ENCODE data around the gene NINJ1.

Gene NINJ1

GRCh38 chr9:93123561-93124283 is 10.3 kb downstream of the NINJ1 start:
- TF ChIP-seq CTCF (IDR thresholded peaks at IDR 0.05; ENCODE audit: low read depth, low read length, missing control alignments): no peak
- no peak overlapping the region for H3K4me3 ChIP-seq (replicated peaks; ENCODE audit: low read depth, low read length)
- no peak for DNase-seq (ENCODE audit: extremely low read depth, low read depth)

- DNase-seq (ENCODE audit: extremely low read depth, low read depth): no peak
- no peak overlapping the region for H3K4me3 ChIP-seq (replicated peaks; ENCODE audit: low read depth, low read length)
- no peak for TF ChIP-seq CTCF (IDR thresholded peaks at IDR 0.05; ENCODE audit: low read depth, low read length, missing control alignments)
Measured at GRCh38 chr9:93122721-93123221, 11.3 kb downstream of the NINJ1 start.

DNA sequence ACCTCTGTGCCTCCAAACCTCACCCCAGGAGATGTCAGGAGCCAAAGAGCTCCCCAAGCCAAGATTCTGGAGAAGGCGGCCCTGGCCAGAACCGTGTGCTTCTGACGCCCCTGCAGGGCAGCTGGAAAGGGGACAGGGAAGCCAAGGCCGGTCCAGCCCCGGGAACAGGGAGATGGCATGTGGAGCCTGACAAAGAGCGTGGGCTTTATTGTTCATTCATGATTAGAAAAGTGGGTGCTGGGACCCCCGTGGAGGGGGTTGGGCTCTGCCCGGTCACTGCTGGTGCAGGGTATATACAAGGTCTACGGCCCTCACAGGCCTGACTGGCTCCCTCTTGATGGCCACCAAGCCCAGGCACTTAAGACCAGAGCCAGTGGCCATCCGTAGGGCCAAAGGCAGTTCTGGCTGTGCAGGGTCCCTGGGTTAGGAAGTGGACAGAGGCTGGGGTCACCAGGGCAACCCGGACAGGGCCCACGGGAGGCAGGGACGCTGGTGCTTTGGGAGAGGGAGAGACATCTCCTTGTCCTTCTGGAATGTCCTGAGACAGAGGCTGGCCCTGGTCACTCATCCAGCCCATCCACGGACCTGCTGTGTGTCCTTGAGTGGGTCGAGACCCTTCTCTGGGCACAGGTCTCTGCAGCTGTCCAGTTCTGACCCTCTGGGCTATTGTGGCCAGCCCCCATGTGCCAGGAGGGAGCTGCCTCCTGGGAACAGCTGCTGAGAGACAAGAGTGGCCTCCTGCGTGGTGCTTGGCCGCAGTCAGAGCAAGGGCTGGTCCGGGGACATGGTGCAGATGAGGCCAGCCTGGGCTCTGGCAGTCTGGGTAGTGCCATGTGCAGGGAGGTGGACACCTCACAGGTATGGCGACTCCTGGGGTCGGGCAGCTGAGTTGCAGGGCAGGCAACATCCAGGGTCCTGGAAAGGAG is 12.5 kb downstream of the NINJ1 start:
- TF ChIP-seq CTCF (IDR thresholded peaks at IDR 0.05; ENCODE audit: low read depth, low read length, missing control alignments): no peak
- DNase-seq (ENCODE audit: extremely low read depth, low read depth): no peak
- H3K4me3 ChIP-seq (replicated peaks; ENCODE audit: low read depth, low read length): no peak overlapping the region

- no peak for DNase-seq (ENCODE audit: extremely low read depth, low read depth)
- H3K4me3 ChIP-seq (replicated peaks; ENCODE audit: low read depth, low read length): no peak overlapping the region
- no peak for TF ChIP-seq CTCF (IDR thresholded peaks at IDR 0.05; ENCODE audit: low read depth, low read length, missing control alignments)
Measured at GRCh38 chr9:93120846-93121315, 13.2 kb downstream of the NINJ1 start.

DNA sequence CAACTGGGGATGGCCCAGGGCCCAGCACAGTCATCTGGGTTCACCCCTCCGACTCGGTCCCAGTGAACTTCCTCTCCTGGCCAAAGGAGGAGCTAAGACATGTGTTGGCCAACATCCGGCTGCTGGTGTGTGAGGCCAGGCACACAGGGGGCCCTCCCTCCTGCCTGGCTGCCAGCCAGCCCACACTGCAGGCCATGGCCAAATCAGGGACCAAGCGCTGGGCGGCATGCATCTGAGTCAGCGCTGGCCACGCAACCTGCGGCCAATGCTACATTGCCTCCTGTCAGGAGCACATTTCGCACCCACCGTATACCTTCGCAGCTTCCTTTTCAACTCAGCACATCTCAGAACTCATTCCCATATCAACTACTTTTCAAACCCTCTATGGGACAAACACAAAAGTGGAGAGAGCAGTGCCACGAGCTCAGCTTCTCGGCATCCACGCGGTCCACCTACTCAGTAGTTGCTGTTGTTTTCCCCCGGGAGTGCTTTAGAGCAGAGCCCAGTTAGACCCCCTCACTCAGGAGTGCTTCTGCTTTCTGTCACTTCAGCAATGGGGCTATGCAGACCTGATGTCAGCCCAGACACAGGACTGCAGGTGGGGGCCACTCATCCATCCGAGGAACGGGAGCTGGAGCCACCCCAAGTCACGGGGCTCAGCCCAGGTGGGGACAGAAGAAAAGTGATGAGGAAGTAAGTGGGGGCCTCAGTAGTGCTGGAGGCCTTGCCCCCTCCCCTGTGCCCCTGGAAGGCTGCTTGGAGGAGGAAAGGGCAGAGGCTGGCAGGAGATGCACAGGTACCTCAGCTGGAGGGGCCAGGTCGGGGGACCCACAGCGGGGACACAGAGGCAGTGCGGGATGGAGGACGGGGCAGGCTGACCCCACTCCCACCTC is 13.9 kb downstream of the NINJ1 start:
- no peak overlapping the region for H3K4me3 ChIP-seq (replicated peaks; ENCODE audit: low read depth, low read length)
- DNase-seq (ENCODE audit: extremely low read depth, low read depth): peak; percentile 55
- TF ChIP-seq CTCF (IDR thresholded peaks at IDR 0.05; ENCODE audit: low read depth, low read length, missing control alignments): peak; percentile 32

GRCh38 chr9:93119703-93119952 is 14.4 kb downstream of the NINJ1 start:
- no peak for TF ChIP-seq CTCF (IDR thresholded peaks at IDR 0.05; ENCODE audit: low read depth, low read length, missing control alignments)
- H3K4me3 ChIP-seq (replicated peaks; ENCODE audit: low read depth, low read length): no peak overlapping the region
- DNase-seq (ENCODE audit: extremely low read depth, low read depth): no peak

All from HFF-Myc (cell line).